ENCODE results near the gene PCDH17. TPM values are rescaled to one million over a fixed set of nuclear protein-coding genes. Genes with fewer than 3 reads are reported as not detected.

Gene PCDH17, protein sequence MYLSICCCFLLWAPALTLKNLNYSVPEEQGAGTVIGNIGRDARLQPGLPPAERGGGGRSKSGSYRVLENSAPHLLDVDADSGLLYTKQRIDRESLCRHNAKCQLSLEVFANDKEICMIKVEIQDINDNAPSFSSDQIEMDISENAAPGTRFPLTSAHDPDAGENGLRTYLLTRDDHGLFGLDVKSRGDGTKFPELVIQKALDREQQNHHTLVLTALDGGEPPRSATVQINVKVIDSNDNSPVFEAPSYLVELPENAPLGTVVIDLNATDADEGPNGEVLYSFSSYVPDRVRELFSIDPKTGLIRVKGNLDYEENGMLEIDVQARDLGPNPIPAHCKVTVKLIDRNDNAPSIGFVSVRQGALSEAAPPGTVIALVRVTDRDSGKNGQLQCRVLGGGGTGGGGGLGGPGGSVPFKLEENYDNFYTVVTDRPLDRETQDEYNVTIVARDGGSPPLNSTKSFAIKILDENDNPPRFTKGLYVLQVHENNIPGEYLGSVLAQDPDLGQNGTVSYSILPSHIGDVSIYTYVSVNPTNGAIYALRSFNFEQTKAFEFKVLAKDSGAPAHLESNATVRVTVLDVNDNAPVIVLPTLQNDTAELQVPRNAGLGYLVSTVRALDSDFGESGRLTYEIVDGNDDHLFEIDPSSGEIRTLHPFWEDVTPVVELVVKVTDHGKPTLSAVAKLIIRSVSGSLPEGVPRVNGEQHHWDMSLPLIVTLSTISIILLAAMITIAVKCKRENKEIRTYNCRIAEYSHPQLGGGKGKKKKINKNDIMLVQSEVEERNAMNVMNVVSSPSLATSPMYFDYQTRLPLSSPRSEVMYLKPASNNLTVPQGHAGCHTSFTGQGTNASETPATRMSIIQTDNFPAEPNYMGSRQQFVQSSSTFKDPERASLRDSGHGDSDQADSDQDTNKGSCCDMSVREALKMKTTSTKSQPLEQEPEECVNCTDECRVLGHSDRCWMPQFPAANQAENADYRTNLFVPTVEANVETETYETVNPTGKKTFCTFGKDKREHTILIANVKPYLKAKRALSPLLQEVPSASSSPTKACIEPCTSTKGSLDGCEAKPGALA (N-terminal part only)
- total RNA-seq, result not detected in 2 replicates
- not detected for polyA plus RNA-seq (2012)

DNA sequence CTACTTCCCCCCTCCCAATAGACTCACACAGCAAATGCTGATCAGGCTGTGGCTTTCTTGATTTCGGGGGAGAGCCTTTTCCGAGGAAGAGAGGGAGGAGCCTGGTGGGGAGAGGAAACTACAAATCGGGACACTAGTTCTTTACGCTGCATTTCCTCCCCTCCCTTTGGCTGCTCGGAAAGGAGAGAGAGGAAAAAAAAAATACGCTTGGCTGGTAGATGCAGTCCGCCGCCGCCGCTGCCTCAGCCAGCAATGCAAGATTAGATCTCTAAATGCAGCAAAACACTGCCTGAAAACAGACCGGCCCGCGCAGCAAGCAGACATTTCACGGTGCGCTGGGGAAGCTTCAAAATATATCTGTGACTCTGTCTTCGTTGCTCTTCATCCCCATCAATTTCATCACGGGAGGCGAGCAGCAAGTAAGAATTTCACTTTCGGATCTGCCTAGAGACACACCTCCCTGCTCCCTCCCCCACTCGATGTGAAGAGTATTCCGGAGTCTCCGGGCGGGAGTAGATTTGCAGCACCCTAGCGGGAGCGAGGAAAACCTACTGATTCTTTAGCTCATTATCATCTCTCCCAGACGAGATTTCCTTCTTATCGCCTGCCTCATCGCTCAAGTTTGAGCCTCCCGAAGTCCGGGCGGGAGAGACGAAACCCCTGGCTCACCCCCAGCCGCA, at the start of gene PCDH17:
Gene PCDH17, plus strand, starts transcription at position 149 of the 680 bp plus-strand sequence. CDS start 803 bp downstream, outside the sequence.
- DNase-seq (ENCODE audit: low read depth), result peak; percentile 11

DNA sequence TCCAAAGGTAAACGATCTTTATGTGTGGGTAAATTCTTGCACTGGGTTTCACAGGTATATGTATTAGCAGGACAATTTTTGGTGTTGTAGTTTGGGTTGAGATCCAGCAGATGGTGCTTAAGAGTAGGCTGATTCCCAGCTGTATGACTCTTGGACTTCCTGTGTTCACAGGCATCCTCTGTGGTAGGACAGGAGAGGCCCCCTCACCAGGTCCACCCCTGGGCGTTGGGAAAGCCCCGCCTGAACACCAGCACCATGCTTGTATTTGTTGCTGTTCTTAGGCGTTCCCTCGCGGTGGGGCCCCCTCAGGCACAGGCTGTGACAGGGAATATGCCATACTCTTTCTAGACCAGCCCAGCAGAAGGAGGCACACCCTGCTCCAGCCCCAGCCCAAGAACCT, 49.5 kb upstream of the PCDH17 start:
- no peak for DNase-seq (ENCODE audit: low read depth)

DNA sequence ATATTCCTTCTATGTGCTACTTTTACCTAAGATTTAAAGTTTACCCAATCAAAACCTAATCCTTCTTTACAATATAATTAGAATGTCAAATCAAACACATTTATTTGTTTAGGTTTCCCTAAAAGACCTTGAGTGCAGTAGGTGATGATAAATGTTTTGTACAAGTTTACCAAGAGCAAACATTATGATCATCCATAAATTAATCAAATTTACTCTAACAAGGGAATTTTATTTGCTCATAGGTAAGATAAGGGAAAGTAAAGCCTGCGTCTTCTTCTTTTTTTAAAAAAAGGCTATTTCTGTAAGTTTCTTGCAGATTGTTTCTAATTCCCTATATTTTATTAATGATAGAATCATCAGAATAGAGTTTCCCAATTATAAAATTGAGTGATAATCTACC, 48.0 kb upstream of the PCDH17 start:
- DNase-seq (ENCODE audit: low read depth), result no peak

DNA sequence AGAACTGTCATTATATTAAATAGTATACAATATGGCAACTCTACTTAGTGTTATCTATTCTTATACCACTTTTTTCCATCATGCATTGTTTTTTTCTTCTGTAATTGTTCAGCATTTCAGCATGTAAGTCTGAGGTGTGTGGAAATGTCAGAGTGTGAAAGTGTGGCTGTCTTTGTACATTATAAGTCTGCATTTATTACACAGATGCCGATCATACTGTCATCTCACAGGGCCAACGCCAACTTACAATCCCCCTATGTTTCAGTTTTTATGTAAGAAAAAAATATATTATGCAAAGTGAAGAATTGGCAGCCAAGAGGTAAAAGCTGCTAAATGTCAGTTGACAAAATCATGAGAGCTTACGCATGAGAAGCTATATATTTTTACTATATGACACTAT, 42.9 kb upstream of the PCDH17 start:
- no peak for DNase-seq (ENCODE audit: low read depth)

DNA sequence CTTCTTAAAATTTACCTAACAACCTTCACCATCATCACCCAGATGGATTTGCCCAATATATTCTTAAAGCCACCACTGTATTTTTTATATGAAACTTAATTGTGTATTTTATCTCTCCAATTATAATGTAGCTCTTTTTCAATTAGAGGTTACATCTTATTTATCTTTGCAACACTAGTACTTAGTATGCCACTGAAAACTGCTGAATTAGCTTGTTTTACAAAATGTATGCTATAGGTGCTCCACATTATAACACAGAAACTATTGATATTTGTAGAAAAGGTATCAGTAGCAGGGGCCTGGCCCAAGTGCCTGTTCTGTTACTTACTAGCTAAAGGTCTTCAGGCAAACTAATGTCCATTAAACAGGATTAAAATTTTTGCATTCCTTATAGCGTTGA, 35.8 kb upstream of the PCDH17 start:
- DNase-seq (ENCODE audit: low read depth), result no peak

DNA sequence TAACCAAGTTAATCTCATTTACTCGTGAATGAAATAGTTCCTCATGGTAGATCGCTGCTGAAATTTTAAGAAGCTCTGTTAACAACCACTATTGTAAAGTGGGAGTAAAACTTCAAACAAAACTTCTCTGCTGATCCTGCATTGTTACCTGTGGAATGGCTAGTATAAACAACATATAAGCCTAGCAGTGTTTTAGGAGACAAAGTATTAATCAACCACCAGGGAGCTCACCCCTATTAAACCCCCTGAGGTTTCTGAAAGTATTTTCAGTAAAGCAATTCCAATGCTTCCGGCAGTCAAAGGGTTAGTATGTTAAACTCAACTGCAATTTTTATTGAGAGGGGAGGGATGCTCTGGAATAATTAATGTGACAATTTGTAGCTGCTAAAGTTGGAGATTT, 30.0 kb upstream of the PCDH17 start:
- no peak for DNase-seq (ENCODE audit: low read depth)

DNA sequence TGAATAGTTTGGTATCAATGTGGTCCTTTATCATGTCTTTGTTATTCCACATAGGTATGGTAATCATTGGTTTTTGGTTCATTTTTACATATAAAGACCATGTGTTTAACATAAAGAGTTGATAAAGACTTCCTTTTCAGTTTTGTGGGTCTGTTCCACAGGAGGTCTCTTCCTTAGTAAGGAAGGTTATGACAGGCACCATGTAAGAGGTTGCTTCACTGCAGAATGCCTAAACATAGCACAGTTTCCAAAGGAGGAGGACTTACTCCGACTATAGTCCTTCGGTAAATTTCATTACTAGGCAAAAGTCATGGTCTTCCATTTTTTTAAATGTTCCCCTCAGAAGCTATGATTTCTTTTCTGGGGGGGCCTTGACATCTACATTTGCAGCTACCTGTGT, 27.1 kb upstream of the PCDH17 start:
- DNase-seq (ENCODE audit: low read depth), result no peak

DNA sequence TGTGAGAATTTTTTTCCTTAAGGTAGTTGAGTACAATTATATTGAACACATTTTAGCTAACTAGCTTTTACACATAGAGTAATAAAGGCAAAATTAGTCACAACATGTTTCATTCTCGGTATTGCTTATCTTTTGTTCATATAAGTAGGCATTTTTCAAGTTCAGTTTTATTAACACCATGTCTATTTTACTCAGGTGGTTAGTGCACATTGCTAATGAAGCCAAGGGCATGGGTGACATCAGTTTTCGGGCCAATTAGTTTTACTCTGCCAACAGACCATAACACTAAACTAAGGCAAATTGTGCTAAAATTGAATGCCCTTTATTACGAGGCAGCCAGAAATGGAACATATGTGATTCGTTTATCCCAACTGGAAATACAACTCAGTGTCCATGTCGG, 19.6 kb upstream of the PCDH17 start:
- no peak for DNase-seq (ENCODE audit: low read depth)

DNA sequence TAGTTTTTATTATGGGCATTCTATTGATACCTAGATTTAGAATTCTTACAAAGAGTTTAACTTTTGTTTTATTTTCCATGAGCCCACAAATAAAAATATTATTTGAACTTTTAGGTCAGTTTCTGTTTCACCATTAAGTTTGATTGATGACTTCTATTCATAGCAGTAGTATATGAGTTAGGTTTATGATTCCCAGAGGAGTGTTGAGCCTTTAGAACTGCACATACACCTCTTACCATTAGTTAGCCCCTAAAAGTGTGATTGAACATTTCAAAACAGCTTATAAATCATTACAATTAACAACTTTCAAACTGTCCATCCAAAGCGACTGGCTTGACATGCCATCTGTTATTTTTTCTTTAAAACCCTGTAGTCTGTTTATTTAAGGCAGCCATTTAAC, 19.0 kb upstream of the PCDH17 start:
- no peak for DNase-seq (ENCODE audit: low read depth)

DNA sequence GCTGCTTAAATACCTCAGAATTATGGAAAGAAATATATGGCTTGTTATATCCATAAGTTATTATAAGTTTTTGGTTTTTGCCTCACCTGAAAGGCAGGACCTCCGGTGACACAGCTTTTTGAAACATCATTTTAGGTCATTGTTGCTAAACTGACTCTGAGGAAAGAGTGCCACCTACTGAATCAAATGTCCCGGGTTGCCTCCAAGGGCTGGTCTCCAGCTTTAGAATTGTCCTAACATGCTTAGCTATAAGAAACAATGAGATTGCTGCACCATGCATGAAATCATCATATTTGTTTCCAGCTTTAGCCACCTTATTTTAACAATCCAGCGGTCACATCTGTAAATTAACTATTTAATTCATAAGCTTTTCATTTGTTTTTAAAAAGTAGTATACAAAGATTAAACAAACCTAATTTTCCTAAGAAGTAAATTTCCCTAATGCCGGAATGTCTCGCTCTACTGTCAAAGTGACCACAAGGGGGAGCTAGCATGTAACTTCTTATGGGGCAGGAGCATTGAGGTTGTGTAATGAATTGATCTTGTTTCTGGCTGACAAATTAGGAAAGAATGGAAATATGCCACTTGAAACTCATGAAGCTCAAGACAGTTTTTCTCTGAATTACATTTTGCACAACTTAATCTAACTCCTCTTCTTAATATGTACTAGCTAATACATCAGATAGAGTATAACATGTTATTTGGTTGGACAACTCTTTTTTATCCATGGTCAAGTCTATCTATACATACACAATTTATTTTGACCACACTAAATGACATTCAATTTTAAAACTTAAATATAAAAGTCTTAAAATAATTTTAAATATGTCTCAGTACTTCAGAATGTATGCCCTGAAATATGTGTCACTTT, 6.7 kb upstream of the PCDH17 start:
- DNase-seq (ENCODE audit: low read depth), result peak; percentile 47

DNA sequence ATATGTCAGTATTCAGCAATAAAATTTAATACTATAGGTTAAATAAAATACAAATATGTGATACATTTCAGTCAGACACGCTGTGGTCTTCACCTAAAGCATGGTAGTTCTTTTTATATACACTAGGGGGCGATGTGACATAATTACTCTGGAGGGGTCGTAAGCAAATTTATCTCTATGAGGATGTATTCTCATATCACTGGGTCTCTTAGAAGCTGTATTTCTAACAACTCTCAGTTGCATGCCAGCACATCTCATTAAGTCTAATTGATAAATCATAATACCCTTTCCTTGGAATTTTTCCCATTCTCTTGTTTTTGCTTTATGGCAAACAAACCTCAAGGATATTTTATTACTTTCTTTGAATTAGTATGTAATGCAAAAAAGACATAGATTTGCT, 3.9 kb upstream of the PCDH17 start:
- peak; percentile 9 for DNase-seq (ENCODE audit: low read depth)

DNA sequence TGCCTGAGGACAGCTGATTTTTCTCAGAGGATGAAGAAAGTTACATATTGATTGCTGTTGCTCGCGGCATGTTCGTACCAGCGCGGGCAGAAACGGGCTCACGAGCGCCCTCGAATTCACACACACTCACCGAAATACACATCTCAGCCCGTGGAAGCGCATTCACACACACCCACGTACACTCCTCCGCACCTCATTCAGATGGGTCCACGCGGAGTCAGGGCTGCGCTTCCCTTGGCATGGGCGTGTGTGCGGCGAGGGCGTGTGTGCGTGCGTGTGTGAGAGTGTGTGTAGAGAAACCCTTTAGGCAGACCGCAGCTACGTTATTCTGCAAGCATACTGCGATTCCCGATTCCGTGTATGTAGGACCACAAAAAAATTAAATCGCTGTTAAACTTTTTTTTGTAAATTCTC, 2.1 kb upstream of the PCDH17 start:
- no peak for DNase-seq (ENCODE audit: low read depth)

DNA sequence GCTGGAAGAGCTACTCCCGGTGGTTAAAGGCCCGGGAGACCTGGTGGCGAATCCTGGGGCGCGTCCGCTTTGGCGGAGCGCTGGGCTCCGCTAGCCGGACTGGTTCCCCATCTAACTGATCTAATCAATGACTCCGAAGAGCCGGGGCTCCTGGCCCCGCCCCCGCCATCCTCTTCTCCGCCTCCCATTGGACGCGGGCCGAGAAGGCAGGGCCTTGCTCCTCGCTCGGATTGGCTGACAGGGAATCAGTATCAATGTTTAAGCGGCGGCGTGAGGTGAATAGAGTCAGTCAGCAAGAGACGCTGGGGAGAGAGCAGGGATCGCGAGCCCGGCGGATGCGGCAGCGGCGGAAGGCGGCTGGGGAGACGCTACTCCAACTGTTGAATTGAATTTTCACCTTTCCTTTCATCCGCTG, 1.7 kb upstream of the PCDH17 start:
- DNase-seq (ENCODE audit: low read depth), result no peak

DNA sequence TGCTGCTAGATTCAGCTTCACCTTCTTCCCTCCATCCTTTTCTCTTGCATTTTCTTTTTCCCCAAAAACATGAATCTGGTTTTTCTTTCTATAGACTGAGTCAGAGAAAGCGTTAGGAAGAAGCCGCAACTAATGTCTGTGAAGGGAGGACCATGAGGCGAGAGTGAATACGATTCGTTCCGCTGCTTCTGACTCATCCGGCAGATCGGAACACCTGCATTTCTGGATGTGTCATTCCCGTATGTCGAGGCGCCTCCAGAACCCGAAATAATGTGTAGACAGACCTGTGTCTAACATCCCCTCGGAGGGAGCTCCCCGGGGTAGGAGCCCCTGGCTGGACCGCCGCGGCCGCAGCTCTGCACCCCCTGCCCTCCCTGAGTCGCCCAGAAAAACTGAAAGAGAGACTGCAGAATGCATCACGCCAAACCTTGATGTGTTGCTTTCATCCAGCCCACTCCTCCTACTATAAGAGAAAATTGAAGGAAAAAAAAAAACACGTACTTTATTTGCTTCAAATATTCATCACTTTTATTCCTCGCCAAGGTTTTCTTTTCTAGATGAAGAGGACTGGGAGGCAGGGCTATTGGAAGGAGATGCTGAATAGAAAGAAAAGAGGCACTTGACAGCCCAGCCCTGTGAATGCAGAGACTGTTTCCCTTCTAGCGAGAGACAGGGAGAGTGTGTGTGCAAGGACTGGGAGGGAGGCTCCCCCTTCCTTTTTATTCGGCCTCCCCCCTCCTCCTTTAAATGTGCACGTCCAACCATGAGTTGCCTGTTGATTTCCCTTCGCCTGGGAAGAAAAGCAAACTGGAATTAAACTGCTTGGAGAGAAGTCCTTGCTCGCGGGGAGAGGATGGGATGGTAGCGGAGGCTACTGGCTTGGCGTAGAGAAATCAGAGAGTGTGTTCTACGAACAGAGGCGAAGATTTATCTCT, 616 bp upstream of the PCDH17 start:
- peak; percentile 2 for DNase-seq (ENCODE audit: low read depth)

DNA sequence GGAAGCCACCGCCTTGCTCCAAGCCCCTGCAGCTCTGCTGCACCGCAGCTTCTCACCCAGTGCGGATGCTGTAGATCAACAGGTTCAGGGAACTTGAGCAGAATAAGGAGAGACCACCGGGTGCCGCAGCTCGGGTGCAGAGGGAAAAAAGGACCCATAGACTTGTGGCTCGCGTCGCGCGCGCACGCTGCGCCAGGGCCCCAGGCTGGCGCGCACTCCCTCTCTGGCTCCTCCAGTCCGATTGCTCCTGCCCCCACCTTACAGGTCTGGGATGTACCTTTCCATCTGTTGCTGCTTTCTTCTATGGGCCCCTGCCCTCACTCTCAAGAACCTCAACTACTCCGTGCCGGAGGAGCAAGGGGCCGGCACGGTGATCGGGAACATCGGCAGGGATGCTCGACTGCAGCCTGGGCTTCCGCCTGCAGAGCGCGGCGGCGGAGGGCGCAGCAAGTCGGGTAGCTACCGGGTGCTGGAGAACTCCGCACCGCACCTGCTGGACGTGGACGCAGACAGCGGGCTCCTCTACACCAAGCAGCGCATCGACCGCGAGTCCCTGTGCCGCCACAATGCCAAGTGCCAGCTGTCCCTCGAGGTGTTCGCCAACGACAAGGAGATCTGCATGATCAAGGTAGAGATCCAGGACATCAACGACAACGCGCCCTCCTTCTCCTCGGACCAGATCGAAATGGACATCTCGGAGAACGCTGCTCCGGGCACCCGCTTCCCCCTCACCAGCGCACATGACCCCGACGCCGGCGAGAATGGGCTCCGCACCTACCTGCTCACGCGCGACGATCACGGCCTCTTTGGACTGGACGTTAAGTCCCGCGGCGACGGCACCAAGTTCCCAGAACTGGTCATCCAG, 964 bp downstream of the PCDH17 start:
- no peak for DNase-seq (ENCODE audit: low read depth)

DNA sequence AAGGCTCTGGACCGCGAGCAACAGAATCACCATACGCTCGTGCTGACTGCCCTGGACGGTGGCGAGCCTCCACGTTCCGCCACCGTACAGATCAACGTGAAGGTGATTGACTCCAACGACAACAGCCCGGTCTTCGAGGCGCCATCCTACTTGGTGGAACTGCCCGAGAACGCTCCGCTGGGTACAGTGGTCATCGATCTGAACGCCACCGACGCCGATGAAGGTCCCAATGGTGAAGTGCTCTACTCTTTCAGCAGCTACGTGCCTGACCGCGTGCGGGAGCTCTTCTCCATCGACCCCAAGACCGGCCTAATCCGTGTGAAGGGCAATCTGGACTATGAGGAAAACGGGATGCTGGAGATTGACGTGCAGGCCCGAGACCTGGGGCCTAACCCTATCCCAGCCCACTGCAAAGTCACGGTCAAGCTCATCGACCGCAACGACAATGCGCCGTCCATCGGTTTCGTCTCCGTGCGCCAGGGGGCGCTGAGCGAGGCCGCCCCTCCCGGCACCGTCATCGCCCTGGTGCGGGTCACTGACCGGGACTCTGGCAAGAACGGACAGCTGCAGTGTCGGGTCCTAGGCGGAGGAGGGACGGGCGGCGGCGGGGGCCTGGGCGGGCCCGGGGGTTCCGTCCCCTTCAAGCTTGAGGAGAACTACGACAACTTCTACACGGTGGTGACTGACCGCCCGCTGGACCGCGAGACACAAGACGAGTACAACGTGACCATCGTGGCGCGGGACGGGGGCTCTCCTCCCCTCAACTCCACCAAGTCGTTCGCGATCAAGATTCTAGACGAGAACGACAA, 1.8 kb downstream of the PCDH17 start:
- DNase-seq (ENCODE audit: low read depth), result no peak

Data from myocyte (in vitro differentiated cells).